HG03175 (cell line): ENCODE results near the gene PARP1.
"Not testable (repeated sequence)": the region's sequence is repeated elsewhere in the genome, so short reads cannot be mapped to it uniquely, and the experiment has no call there.

Experiments used
- ATAC-seq: cut with Tn5 transposase; IDR thresholded peaks from one replicate; pipeline ENCODE4 v1.9.1; 2021; ENCODE audit warnings: mild to moderate bottlenecking, moderate library complexity; ENCODE audit not compliant: unreplicated experiment

The PARP1 gene

GRCh38 chr1:226429858-226430715 lies 22.2 kb upstream of the PARP1 start:
- no peak for ATAC-seq

- no peak for ATAC-seq
Measured at GRCh38 chr1:226428791-226429461, 21.0 kb upstream of the PARP1 start.

- ATAC-seq: no peak
Measured at GRCh38 chr1:226428348-226428747, 20.5 kb upstream of the PARP1 start.

- ATAC-seq: no peak
Measured at GRCh38 chr1:226427131-226427530, 19.2 kb upstream of the PARP1 start.

GRCh38 chr1:226426395-226426794 lies 18.5 kb upstream of the PARP1 start:
- ATAC-seq: not testable (repeated sequence)

- ATAC-seq: no peak
Measured at GRCh38 chr1:226425431-226426031, 17.6 kb upstream of the PARP1 start.

- ATAC-seq: no peak
Measured at GRCh38 chr1:226425004-226425378, 17.1 kb upstream of the PARP1 start.

GRCh38 chr1:226424221-226425003 lies 16.5 kb upstream of the PARP1 start:
- peak; percentile 57 for ATAC-seq

- no peak for ATAC-seq
Measured at GRCh38 chr1:226422478-226422877, 14.6 kb upstream of the PARP1 start.

GRCh38 chr1:226420897-226421296 lies 13.0 kb upstream of the PARP1 start:
- ATAC-seq: no peak

GRCh38 chr1:226420328-226420727 lies 12.4 kb upstream of the PARP1 start:
- no peak for ATAC-seq

- ATAC-seq: no peak
Measured at GRCh38 chr1:226419284-226420029, 11.6 kb upstream of the PARP1 start.

- no peak for ATAC-seq
Measured at GRCh38 chr1:226417830-226418546, 10.1 kb upstream of the PARP1 start.

- ATAC-seq: no peak
Measured at GRCh38 chr1:226417350-226417749, 9.5 kb upstream of the PARP1 start.

GRCh38 chr1:226414098-226414698 lies 6.3 kb upstream of the PARP1 start:
- no peak for ATAC-seq

- no peak for ATAC-seq
Measured at GRCh38 chr1:226411619-226412018, 3.7 kb upstream of the PARP1 start.

- no peak for ATAC-seq
Measured at GRCh38 chr1:226410958-226411357, 3.1 kb upstream of the PARP1 start.

- no peak for ATAC-seq
Measured at GRCh38 chr1:226409392-226409791, 1.5 kb upstream of the PARP1 start.
